Neural progenitor cell (in vitro differentiated cells): ENCODE measurements around the gene PSME4.

Source experiments
- EZH2 ChIP-seq: fragments of 200-600 bp; sonication (generic); IDR thresholded peaks from 2 replicates; pipeline ENCODE4 v1.6.1; 2017; ENCODE audit warnings: antibody characterized with exemption, mild to moderate bottlenecking, moderate library complexity
- TF ChIP-seq, protein P1 (sequence below): fragments of 200-600 bp; sonication (generic); IDR thresholded peaks from 2 replicates; pipeline ENCODE4 v1.5.1; 2017; ENCODE audit warnings: antibody characterized with exemption, mild to moderate bottlenecking

DNA sequence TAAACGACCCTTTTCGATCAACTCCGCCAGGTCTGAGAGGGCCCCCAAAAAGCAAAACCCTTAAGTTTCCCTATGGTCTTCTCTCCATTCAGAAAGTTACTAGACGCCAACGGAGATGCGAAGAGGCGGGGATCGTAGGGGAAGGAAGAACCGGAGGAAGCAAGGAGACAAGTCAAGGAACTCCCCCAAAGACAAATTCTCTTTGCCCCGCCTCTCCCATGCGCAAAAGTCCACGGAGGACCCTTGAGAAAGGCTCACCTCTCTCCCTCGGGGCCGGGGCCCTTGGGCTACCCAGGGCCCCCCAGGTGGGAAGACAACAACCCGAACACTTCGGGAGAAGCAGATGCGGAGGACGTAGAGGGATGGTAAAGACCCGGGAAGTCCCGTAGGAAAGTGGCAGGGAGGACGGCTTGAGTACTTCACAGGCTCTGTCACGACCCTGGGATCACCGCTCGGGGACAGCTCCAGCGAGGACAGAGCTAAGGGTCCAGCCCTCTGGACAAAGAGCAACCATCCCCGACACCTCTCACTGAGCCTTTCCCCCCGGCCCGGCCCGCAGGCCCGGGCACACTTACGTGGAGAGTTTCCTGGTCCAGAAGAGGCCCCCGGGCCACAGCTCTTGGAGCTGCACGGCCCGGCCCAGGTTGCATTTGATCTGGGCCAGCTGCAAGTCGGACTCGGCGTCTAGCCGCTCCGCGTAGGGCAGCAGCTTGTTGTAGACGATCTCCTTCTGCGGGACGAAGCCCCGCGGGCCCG is 647 bp downstream of the PSME4 start:
- TF ChIP-seq, protein P1, sequence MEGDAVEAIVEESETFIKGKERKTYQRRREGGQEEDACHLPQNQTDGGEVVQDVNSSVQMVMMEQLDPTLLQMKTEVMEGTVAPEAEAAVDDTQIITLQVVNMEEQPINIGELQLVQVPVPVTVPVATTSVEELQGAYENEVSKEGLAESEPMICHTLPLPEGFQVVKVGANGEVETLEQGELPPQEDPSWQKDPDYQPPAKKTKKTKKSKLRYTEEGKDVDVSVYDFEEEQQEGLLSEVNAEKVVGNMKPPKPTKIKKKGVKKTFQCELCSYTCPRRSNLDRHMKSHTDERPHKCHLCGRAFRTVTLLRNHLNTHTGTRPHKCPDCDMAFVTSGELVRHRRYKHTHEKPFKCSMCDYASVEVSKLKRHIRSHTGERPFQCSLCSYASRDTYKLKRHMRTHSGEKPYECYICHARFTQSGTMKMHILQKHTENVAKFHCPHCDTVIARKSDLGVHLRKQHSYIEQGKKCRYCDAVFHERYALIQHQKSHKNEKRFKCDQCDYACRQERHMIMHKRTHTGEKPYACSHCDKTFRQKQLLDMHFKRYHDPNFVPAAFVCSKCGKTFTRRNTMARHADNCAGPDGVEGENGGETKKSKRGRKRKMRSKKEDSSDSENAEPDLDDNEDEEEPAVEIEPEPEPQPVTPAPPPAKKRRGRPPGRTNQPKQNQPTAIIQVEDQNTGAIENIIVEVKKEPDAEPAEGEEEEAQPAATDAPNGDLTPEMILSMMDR: no peak
- no peak for TF ChIP-seq EZH2
